AML-193 (cell line): ENCODE results near the gene COL23A1.

Source experiments
- DNase-seq, 2 experiments: peaks; one replicate each; lab custom pipeline; 2025; lab: John Stamatoyannopoulos, UW

Gene COL23A1

GRCh38 chr5:178460174-178460573 lies 130.0 kb downstream of the COL23A1 start:
- no peak for DNase-seq

GRCh38 chr5:178458140-178458539 lies 132.1 kb downstream of the COL23A1 start:
- DNase-seq: no peak

GRCh38 chr5:178457471-178457870 lies 132.7 kb downstream of the COL23A1 start:
- no peak for DNase-seq

GRCh38 chr5:178455480-178455835 lies 134.7 kb downstream of the COL23A1 start:
- DNase-seq: no peak

- no peak for DNase-seq
Measured at GRCh38 chr5:178454821-178455479, 135.2 kb downstream of the COL23A1 start.

- no peak for DNase-seq
Measured at GRCh38 chr5:178454303-178454702, 135.9 kb downstream of the COL23A1 start.

- no peak for DNase-seq
Measured at GRCh38 chr5:178453224-178453623, 137.0 kb downstream of the COL23A1 start.

- DNase-seq: peak; percentile 59 to 63
Measured at GRCh38 chr5:178450121-178451028, 139.8 kb downstream of the COL23A1 start.

GRCh38 chr5:178449163-178450070 lies 140.8 kb downstream of the COL23A1 start:
- DNase-seq: no peak

GRCh38 chr5:178445534-178445933 lies 144.7 kb downstream of the COL23A1 start:
- DNase-seq: no peak

GRCh38 chr5:178442405-178443257 lies 147.6 kb downstream of the COL23A1 start:
- no peak for DNase-seq

GRCh38 chr5:178441486-178442270 lies 148.5 kb downstream of the COL23A1 start:
- DNase-seq: no peak

- no peak for DNase-seq
Measured at GRCh38 chr5:178440181-178440580, 150.0 kb downstream of the COL23A1 start.

- no peak for DNase-seq
Measured at GRCh38 chr5:178439493-178440180, 150.6 kb downstream of the COL23A1 start.

- DNase-seq: no peak
Measured at GRCh38 chr5:178438796-178439195, 151.4 kb downstream of the COL23A1 start.

GRCh38 chr5:178437386-178438075 lies 152.7 kb downstream of the COL23A1 start:
- DNase-seq: no peak

GRCh38 chr5:178436326-178436940 lies 153.8 kb downstream of the COL23A1 start:
- no peak for DNase-seq

GRCh38 chr5:178435321-178436238 lies 154.6 kb downstream of the COL23A1 start:
- no peak for DNase-seq
